Activated gamma-delta T cell treated with anti-CD3 and anti-CD28 coated beads, Interleukin-2, amount 50 U/mL, for 16 hours (primary cell): ENCODE measurements around the gene MYO5A.
A peak's percentile ranks its signal among the peaks of the same experiment; 100 is the strongest.
"Not testable (repeated sequence)": the region's sequence is repeated elsewhere in the genome, so short reads cannot be mapped to it uniquely, and the experiment has no call there.

Experiments used
- DNase-seq: peaks from one replicate; pipeline ENCODE4 v3.0.0-alpha.2; 2020; ENCODE audit warnings: low read depth

Gene MYO5A

GRCh38 chr15:52528564-52529340, at the start of gene MYO5A:
Gene MYO5A, minus strand, starts transcription at chr15:52528880. Its CDS starts 74 bp downstream, at chr15:52528806.
- DNase-seq, result peak; percentile 59

- no peak for DNase-seq
Measured at GRCh38 chr15:52576692-52577091, 48.0 kb upstream of the MYO5A start.

- not testable (repeated sequence) for DNase-seq
Measured at GRCh38 chr15:52575573-52575972, 46.9 kb upstream of the MYO5A start.

GRCh38 chr15:52575072-52575471, 46.4 kb upstream of the MYO5A start:
- no peak for DNase-seq

GRCh38 chr15:52574623-52575022, 45.9 kb upstream of the MYO5A start:
- DNase-seq, result not testable (repeated sequence)

- peak; percentile 67 for DNase-seq
Measured at GRCh38 chr15:52568601-52569585, 40.2 kb upstream of the MYO5A start, which contains the start of gene ARPP19. Gene ARPP19, minus strand, starts transcription at chr15:52569030. Its CDS starts 138 bp downstream, at chr15:52568892.

- peak; percentile 26 for DNase-seq
Measured at GRCh38 chr15:52567871-52568600, 39.4 kb upstream of the MYO5A start.

GRCh38 chr15:52566889-52567288, 38.2 kb upstream of the MYO5A start:
- DNase-seq, result no peak

DNA sequence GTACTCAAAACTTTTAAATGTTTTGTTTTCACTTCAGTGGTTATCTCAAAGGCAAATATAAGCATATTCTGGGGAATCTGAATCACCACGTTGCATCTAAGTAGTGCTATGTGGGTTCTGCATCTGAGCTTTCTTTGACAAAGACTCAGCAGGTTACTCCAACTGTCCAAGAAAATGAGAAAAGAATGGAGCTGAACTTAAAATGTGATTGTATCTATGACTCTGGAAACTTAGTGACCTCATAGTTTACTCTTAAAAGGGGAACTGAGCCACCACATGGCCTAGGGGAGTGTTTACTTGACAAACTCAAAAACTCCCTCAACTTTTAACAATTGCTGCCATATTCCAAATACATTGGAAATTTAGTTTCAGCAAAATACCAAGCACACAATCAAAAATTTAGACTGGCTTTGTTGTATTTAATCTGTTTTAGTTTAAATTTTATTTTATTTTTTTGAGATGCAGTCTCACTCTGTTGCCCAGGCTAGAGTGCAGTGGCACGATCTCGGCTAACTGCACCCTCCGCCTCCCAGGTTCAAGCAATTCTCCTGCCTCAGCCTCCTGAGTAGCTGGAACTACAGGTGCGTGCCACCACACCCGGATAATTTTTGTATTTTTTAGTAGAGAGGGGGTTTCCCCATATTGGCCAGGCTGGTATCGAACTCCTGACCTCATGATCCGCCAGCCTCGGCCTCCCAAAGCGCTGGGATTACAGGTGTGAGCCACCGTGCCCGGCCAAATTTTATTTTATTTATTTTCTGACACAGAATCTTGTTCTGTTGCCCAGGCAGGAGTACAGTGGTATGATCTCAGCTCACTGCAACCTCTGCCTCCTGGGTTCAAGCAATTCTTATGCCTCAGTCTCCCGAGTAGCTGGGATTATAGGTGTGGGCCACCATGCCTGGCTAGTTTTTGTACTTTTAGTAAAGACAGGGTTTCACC, 37.0 kb upstream of the MYO5A start:
- not testable (repeated sequence) for DNase-seq

DNA sequence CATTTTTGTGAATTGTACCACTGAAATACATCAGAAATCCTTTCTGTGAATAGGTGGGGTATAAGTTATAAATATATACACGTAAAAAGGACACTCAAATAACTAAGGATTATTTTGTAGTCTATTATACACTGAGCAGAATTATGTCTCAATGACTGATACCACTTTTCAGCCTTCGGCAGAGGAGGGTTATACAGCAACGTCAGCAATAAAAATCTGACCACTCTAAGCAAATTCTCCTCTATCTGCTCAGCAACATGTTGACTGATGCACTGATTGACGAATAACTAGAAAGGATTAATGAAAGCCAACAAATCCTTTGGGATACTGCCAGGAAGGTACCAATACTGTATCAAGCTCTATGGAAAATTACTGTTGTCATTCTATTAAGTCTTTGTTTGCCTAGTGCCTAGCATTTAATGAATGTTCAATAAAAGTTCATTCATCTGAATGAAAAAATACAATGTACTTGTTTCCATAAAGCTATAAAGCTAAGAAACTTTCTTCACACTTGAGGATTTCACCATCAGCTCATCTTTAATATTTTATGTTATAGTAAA, 34.9 kb upstream of the MYO5A start:
- no peak for DNase-seq

DNA sequence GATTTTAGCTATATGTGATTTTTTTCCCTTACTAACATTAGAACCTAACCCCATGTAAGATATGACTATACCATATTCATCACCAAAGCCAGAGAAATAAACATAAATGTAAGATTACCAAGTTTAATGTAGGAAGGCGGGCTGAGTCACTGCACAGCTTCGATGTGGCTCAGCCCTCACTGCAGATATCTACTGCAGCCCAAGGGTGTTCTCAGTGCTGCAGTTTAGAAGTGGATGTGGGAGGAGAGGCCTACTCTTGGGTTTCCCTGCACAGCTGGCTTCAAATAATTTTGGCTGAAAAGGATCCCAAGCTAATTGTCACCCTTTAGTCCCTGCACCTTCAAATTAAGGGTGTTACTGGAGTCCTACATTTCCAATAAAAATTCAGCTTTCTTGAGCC, 30.9 kb upstream of the MYO5A start:
- no peak for DNase-seq

DNA sequence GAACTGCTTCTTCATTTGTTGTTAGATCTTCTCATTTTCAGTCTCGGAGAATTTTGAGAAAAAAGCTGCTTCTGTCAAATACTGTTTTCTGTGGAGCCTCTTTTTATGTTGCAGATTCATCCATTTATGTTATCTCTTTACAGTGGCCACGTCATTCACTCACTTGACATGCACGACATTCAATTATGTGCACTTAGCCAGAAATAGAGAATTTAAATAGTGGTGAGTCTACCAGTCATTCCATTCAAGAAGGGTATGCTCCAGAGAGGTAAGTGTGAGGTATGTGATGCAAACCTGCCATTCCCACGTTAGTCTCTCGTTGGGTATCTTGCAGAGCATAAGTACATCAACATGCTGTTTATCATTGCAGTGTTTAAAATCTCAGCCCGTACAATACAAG, 30.3 kb upstream of the MYO5A start:
- no peak for DNase-seq

DNA sequence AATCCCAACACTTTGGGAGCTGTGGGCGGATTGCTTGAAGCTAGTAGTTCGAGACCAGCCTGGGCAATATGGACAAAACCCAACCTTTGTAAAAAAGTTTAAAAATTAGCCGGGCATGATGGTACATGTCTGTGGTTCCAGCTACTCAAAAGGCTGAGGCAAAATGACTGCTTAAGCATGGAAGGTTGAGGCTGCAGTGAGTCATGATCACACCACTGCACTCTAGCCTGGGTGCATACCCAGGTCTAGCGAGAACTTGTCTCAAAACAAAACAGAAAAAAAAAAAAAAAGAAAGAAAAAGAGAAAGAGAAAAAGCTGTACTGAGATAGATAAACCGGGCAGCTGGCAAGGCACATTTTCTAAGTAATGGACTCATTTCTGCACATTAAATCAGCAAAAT, 29.5 kb upstream of the MYO5A start:
- DNase-seq, result peak; percentile 19

GRCh38 chr15:52557274-52557641, 28.6 kb upstream of the MYO5A start:
- no peak for DNase-seq

DNA sequence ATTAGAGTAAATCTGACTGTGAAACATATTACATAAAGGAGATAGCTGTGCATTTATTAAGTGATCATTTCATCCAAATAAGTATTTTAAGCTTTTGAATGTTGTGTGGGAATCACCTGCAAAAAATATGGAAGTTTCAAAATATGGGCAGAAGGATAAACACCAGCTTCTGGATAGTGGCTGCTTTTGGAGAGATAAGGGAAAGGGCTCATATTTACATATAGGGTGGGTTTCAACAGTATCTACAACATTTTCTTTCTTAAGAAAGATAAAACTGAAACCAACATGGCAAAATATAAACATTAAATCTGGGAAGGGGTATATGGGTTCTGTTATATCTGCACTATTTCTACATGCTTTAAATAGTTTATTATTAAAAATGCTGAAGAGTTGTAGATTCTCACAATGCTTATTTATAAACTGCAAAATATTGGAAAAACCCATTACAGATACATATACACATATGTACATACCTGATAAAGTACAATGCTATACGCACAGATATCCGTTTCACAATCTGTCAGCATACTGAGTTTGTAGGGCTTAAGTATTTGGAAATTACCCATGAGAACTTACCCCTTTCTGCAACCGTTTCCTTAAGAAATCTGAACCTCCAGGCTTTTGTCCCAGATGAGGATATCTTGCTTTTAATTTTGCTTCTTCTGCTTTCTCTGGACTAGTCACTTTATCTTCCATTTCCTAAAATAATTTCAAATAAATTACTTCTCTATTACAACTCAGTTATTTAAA, 28.0 kb upstream of the MYO5A start:
- DNase-seq, result no peak

GRCh38 chr15:52552303-52552702, 23.6 kb upstream of the MYO5A start:
- DNase-seq, result no peak

- DNase-seq, result no peak
Measured at GRCh38 chr15:52551762-52552161, 23.1 kb upstream of the MYO5A start.

DNA sequence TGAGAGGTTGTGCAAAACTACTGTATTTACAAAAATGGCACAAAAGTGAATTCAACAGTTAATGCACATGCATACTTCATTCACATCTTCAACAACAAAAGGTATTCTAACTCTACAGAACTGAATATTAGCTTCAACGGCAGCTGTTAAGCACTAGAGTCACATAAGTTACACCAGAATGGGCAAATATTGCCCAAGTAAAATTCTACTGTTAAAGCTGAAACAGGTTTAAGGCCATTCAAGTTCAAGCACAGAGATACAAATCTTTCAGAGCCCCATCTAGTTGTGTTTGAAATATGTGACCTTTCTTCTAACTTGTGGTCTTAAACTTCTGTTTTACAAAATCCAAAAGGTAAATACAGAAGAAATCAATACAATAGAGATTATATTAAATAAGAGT, 22.5 kb upstream of the MYO5A start:
- DNase-seq, result not testable (repeated sequence)

- DNase-seq, result no peak
Measured at GRCh38 chr15:52546031-52546751, 17.5 kb upstream of the MYO5A start.
